ENCODE data around the gene OLFM1.

The OLFM1 gene

GRCh38 chr9:135087489-135087792 lies at the start of gene OLFM1:
Gene OLFM1 (plus strand): TSS chr9:135087668. CDS start chr9:135087990, 322 bp downstream.
- DNase-seq = peak; percentile 30 to 67

GRCh38 chr9:135038331-135038730 lies 49.1 kb upstream of the OLFM1 start:
- no peak for DNase-seq

- no peak for DNase-seq
Observed at GRCh38 chr9:135038826-135039225, 48.6 kb upstream of the OLFM1 start.

DNA sequence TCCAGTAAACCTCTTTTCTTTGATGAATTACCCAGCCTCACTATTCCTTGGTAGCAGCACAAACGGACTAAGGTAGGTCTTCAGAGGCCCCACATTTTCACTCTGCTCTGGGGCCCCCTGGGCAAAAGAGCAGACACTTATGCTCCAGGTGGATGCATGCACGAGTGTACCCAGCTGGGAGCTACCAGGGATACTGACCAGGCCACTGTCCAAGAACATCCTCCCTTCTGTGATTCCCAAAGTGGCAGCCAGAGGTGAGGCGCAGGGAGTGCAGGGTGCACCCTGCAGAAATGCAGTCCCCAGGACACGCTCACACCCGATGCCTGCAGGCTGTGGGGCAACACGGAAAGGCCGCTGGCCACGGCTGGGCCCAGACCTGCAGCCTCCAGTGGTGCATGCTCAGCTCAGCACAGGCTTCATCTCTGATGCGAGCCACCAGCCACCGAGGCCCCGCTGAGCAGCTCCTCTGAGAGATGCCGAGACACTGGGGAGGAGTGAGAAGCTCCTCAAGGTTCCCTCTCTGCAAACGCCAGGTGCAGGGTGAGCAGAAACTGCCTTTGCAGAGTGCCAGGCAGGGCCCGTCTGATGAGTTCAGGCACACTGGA lies 48.1 kb upstream of the OLFM1 start:
- no peak for DNase-seq

GRCh38 chr9:135039916-135040645 lies 47.4 kb upstream of the OLFM1 start:
- DNase-seq = no peak

GRCh38 chr9:135040892-135041291 lies 46.6 kb upstream of the OLFM1 start:
- DNase-seq = no peak

DNA sequence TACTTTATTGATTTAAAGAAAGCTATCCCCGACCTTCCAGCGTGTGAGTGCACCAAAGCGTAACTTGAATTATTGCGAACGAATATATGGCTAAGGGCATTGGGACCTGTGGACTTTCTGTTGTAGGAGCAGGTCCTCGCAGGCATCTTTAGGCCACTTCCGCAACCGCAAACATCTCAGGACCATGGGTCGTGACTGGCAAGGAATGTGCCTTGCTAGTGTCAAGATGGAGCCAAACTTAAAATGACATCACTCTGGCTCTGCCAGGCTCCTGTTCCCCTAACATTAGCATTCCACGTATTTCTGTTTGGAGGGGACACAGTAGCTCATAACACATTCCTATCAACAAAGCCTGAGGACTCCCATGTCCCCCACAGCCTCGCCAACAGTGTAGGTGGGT lies 44.1 kb upstream of the OLFM1 start:
- DNase-seq = no peak

DNA sequence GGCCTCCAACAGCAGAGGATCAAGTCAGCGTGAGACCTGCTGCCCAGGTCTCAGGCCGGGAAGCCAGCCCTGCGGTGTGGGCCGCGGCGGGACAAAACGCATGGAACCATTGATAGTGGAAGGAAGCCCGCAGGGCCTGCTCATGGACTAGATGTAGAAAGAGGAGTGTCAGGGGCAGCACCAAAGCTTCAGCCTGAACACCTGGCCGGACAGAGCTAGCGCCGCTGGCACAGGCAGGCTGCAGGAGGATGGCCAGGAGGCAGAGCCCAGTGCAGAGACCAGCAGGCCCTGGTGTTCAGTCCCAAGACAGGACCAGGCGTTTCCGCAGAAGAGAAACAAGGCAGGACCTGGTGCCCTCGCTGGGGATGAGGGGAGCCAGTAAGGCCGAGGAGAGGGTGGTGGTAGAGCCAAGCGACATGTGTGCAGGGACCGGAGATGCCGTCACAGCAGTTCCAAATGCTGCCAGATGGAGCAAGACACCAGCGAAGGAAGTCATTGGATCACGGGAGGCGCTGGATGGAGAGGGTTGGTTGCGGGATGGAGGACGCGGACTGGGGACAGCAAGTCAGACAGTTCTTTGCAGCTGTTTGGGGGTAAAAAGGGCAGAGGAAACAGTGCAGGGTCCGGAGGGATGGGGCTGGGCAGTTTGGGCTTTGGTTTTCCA lies 42.1 kb upstream of the OLFM1 start:
- DNase-seq = no peak

- DNase-seq = no peak
Observed at GRCh38 chr9:135045928-135046738, 41.3 kb upstream of the OLFM1 start.

GRCh38 chr9:135046739-135047350 lies 40.6 kb upstream of the OLFM1 start:
- DNase-seq = no peak

DNA sequence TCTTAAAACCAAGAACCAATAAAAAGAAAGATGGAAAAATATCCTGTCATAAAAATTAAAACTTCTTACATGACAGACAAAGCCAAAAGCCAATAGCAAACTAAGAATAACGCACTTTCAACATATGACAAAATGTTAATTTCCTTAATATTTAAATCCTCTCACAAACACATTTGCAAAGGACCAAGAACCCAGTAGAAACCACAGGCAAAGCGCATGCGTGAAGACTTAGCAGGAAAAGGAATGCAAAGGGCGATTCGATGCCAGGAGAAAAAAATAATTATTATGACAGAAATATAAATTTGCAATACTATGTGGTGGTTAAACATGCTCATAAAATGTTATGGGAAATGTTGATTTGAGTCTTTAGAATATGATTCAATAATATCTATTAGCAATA lies 39.9 kb upstream of the OLFM1 start:
- no peak for DNase-seq

GRCh38 chr9:135048046-135048757 lies 39.3 kb upstream of the OLFM1 start:
- DNase-seq = no peak

GRCh38 chr9:135048758-135049444 lies 38.6 kb upstream of the OLFM1 start:
- DNase-seq = no peak

DNA sequence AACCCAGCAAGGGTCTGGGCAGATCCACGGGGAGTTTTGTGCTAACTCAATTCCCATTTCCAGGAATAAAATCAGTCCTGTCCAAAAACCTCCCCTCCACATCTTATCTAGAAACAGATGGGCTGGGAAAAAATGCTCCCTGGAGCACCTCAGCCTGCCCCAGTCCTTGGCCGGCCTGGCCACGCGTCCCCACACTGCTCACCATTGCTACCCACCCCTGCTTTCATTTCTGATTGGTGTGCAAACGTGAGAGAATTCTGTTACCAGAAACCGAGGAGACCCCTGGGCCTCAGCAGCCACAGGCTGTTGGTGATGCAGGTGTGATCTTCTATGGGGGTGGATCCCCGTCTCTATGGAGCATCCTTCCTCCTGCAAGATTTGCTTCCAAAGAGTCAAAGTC lies 38.0 kb upstream of the OLFM1 start:
- DNase-seq = no peak

GRCh38 chr9:135050072-135050990 lies 37.1 kb upstream of the OLFM1 start:
- no peak for DNase-seq

DNA sequence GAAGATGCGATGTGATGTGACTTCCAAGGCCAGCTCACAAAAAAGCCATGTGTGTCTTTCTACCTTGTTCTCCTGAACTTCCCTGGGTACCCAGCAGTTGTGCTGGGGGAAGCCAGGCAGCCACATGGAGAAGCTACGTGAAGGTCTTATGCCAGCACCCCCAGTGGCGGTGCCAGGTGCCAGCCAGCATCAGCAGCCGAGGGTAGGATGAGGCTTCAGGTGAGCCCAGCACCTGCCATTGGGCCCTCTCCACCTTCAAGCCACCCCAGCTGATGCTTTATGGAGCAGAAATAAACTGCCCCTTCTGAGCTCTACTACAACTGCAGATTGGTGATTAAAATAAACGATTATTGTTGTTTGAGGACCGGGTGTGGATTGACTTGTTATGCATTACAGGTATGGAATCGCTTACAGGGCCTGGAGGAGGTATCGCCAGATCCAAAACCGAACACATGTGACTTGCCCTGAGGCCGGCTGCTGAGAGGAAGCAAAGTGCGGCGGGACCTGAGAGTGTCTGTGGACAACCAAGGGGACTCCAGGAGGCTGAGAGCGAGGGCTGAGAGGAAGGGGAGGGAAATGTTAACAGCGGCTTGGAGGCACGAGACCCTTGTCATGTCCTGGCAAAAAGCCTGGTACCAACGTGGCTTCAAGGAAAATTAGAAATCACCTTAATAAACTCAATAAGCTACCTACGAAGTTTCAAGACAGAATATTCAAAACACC lies 36.0 kb upstream of the OLFM1 start:
- no peak for DNase-seq

DNA sequence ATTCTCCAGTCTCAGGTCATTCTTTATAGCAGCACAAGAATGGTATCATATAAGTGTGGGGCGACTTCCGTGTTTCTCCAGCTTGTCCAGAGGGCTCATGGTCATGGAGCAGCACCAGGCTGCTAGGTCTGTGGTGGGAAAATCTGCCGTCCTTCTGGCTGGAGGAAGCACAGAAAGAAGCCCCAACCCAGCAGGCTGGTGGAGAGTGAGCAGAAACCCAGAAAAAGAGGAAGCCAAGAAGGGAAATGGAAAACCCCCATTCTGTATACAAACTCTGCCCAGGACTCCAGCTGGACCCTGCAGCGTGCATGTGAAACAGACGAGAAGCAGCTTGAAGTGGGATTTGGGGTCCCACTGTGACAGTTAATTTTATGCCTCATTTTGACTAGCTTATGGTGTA lies 34.3 kb upstream of the OLFM1 start:
- DNase-seq = no peak

DNA sequence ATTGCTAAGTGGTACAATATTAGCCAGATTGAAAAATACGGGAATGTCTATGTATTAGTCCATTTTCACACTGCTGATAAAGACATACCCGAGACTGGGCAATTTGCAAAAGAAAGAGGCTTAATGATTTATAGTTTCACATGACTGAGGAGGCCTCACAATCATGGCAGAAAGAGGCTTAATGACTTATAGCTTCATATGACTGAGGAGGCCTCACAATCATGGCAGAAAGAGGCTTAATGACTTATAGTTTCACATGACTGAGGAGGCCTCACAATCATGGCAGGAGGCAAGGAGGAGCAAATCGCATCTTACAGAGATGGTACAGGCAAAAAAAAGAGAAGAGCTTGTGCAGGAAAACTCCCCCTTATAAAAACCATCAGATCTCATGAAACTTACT lies 32.3 kb upstream of the OLFM1 start:
- DNase-seq = no peak

DNA sequence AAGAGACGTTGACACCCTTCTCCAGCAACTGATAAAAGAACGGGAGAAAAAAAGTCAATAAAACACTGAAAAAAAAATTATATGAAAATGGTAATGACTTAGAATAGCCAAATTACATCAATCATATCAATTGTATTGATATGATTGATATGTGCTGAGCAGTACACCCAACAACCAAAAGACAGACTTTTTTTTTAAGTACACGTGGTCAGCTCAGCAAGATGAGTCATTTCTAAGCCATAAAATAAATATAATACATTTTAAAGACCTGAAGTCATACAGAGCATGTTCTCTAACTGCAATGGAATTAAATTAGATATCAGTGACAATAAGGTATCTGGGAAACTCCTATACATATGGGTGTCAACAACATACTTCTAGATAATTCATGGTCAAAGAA lies 30.9 kb upstream of the OLFM1 start:
- DNase-seq = no peak
